Measurements from ENCODE around the gene NEURL1B.
A peak's percentile ranks its signal among the peaks of the same experiment; 100 is the strongest.
"Not testable (repeated sequence)": the region's sequence is repeated elsewhere in the genome, so short reads cannot be mapped to it uniquely, and the experiment has no call there.

Gene NEURL1B

GRCh38 chr5:172695232-172696054, 54.4 kb downstream of the NEURL1B start:
- DNase-seq (ENCODE audit: low read depth in 2 of 2): no peak

- DNase-seq (ENCODE audit: low read depth in 2 of 2): no peak
Observed at GRCh38 chr5:172696171-172696849, 55.2 kb downstream of the NEURL1B start.

DNA sequence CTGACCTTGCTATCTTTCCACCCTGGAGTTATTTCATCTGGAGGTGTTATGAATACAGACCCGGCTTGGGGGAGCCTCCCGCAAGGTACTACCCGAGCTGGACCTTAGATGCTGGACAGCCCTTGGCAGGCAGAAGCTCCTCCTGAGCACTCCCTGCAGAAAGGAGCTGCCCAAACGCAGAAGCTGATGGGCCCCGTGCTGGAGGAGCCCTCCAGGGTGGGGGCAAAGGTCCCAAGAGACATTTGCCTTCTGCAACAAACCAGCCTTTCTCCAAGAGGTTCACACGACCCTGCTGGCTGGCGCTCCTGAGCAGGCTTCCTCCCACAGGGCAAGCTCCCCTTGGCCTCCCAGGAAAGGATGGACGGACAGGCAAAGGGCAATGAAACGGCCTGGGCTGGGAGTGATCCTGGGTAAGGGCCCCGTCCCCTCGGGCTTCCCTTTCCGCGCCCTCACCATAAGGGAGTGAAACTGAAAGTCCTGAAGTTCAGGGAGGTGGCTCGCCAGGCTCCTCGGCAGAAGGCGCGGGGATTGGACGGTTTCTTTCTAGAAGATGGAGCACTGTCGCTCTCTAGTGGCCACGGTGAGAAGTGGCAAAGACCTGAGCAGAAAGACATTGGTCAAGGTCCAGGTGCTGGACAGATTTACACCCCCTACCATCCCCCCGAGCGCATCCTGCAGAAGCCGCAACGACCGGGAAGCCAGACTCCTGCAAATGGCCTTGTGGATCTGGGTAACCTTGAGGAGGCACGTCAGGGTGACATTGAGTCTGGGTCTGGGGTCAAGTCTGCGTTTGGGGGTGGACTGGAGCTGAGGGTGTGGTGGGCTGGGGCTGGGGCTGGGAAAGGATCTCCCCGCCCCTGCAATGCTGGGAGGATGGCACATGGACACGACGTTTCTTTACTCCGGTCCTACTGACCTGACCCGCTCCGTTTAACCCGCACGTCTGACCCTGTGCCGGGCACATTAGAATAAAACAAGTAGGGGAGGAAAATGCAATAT, 56.4 kb downstream of the NEURL1B start:
- DNase-seq (ENCODE audit: low read depth in 2 of 2): peak; percentile 61 to 65

DNA sequence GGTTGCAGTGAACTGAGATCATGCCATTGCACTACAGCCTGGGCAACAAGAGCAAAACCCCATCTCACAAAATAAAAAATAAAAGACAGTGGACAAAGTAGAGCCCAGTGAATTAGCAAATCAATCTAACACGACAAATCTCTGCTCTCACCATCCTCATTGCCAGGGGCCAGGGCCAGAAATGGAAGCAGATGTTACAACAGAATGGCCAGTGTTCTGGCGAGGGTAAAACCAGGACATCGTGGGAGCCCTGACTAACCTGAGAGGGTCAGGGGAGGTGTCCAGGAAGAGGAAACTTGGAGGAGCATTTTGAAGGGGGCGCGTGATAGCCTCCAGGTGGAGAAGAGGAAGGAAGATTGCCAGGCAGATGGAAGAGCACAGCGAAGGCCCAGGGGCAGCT, 58.4 kb downstream of the NEURL1B start:
- DNase-seq (ENCODE audit: low read depth in 2 of 2): no peak

DNA sequence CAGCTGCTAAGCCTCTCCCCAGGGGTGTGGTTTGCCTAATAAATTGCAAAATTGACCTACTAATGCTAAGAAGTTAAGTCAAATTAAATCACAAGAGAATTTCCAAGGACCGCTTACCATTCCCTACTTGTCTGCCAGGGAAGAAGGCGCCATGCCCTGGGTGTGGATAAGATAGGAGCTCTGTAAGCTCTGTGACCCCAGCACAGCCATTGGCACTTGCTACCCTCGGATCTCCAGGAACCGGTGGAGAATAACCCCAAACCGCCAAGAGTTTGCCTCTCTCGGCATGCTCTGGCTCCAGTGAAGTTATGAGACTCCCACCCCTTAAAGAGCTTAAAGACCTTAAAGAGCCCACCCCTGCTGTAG, 58.9 kb downstream of the NEURL1B start:
- DNase-seq (ENCODE audit: low read depth in 2 of 2): no peak

DNA sequence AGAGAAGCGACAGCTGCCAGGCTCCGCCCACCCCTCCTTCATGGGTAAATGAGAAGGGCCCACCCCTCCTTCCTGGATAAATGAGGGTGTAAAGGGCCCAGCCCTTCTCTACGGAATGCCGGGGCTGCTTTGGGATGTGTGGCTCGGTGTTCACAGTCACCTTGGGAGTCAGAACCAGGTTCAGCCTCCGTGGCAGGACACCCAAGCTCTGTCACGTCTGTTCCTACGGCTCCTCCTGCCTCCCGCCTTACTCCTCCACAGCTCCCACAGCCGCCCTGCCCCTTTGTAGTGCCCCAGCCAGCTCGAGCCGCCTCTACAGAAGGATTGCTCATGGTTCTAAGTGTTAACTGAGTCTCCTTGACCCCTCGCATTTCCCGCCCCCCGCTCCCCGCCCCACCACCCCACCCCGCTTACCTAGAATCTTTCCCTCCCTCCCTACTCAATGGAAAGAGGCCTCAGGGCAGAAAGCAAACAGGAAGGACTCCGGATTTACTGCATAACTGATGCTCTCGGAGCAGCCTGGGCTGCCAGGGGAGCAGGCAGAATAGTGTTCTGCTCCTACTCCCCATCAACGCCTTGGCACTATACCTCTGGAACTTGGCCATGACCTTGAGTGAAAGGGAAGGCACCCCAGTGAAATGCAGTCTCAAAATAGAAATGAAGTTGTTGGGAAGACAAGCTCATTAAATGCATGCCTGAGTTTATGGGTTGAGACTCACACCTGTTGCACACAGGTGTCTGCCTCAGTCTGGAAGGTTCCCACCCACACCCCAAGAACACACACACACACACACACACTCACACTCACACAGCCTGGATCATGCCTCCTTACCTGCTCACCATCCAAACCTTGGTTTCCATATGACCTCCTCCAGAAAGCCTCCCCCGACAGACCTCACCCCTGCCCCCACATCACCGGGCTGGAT, 59.6 kb downstream of the NEURL1B start:
- DNase-seq (ENCODE audit: low read depth in 2 of 2): no peak

DNA sequence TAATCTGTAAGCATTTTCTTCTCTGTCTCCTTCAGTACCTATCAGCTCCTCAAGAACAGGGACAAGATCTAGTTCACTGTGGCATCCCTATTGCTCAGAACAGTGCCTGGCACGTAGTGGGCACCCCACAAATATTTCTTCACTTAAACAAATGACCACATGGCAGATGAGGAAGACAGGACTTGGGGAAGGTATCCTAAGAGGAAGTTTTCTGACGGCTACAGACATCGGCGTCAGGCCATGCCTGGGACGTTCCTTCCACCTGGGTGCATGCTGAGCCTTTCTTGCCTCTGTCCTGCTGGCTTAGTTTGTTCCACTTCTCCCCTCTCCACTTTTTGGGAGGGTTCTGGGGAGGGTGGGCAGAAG, 60.2 kb downstream of the NEURL1B start:
- no peak for DNase-seq (ENCODE audit: low read depth in 2 of 2)

- DNase-seq (ENCODE audit: low read depth in 2 of 2): no peak
Observed at GRCh38 chr5:172703952-172704351, 62.9 kb downstream of the NEURL1B start.

GRCh38 chr5:172705576-172706084, 64.6 kb downstream of the NEURL1B start:
- no peak for DNase-seq (ENCODE audit: low read depth in 2 of 2)

- DNase-seq (ENCODE audit: low read depth in 2 of 2): no peak
Observed at GRCh38 chr5:172706796-172707195, 65.7 kb downstream of the NEURL1B start.

DNA sequence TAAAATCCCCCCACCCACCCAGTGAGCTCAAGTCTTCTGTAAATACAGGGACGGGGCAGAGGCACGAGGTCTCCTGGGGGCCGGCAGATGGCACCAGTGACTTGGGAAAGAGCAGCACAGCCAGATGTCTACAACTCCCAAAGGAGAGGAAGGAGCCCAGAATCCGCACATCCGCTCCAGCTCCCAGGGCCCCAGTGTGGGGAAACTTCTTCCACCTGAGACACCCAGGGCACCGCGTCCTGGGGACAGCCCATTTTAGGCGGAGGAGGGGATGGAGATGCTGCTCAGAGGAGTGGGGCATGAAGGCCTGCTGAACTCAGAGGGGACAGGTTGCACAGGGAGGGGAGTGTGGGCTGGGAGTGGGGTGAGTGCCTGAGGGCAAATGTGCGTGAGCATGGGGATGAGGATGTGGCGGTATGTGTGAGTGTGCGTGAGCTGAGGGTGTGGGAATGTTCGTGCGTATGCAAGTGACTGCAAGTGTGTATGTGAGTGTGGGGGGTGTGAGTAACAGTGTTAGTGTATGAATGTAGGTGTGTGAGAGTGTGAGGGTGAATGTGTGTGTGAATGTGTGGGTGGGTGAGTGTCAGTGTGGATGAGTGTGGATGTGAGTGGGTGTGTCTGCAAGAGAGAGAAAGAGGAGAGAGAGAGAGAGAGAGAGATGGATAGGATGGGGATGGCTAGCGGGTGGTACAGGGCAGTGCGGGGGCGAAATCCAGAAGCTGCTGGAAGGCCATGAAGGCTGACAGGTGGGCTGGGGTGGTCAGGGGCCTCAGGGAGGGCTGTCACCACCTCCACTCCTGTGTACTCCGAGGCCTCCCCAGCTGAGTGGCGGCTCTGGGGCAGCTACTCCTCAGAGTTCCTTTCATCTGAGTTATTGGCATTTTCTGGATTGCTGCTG, 66.5 kb downstream of the NEURL1B start:
- peak; percentile 36 to 45 for DNase-seq (ENCODE audit: low read depth in 2 of 2)

DNA sequence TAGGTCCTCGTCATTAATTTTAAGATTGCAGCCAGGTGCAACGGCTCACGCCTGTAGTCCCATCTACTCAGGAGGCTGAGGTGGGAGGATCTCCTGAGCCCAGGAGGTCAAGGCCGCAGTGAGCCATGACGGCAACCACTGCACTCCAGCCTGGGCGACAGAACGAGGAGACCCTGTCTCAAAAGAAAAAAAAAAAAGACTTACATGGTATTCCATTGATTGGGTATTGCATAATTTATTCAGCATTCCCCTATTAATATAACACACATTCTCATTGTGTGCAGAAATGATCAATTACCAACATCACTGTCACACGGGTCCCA, 67.1 kb downstream of the NEURL1B start:
- no peak for DNase-seq (ENCODE audit: low read depth in 2 of 2)

GRCh38 chr5:172710676-172711075, 69.6 kb downstream of the NEURL1B start:
- DNase-seq (ENCODE audit: low read depth in 2 of 2): no peak

- DNase-seq (ENCODE audit: low read depth in 2 of 2): not testable (repeated sequence)
Observed at GRCh38 chr5:172711321-172711861, 70.3 kb downstream of the NEURL1B start.

DNA sequence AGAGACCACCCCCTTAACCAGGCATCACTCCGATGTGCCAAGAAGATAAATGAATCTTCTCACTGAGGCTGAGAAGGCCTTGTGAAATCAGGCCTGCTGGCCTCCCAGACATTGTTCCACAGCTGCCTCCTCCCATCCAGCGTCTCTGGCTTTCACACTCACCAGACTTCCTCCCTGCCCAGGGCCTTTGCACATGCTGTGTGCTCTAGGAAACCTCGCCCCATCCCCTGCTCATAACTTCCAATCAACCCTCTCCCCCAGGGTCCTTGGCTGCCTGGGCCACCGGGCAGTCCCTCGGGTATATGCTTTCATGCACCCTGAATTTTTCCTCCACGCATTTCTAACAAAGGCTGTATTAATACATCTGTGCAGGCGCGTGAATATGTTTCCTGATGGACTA, 71.5 kb downstream of the NEURL1B start:
- no peak for DNase-seq (ENCODE audit: low read depth in 2 of 2)

- no peak for DNase-seq (ENCODE audit: low read depth in 2 of 2)
Observed at GRCh38 chr5:172713113-172713808, 72.2 kb downstream of the NEURL1B start.

GRCh38 chr5:172713809-172714490, 72.9 kb downstream of the NEURL1B start:
- DNase-seq (ENCODE audit: low read depth in 2 of 2): no peak
